ENCODE results near the gene PPP1R17. TPM values are rescaled to one million over a fixed set of nuclear protein-coding genes. Genes with fewer than 3 reads are reported as not detected.

Gene PPP1R17
- total RNA-seq (not detected), polyA plus RNA-seq (not detected)

DNA sequence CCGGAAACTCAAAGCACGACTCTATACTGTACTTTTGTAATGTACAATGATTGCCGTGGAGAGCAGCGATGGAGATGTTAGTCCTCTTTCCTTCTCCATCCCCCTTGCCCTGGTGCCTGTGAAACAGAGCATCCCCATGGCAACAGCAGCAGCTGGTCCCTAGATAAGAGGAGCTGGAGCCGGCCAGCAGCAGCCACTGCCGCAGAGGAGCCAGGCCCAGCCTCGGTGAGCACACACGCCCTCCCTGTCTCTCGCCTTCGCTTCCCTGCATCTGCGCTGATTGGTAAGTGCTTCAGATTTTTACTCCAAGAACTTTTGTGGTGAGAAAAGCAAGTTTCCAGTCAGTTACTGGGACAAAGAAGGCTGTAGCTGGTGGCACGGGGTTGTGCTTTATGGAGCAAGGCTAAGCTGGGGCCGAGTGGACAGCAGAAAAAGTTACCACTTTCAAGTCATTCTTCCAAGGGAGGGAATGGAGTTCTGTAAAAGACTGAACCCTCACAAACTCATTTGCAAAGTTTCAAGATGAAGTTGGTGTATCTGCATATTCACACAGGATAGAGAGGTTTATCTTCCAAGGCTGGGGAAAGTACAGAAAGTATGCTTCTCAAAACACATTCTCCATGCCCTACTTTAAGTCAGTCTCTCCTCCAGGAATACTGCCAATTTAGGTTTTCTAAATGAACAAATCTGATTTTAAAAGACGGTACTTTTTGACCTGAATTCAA is at the start of gene PPP1R17:
PPP1R17 (plus strand) TSS at position 192 of the 725 bp plus-strand sequence. CDS start 5,227 bp downstream, outside the sequence.
- Mint-ChIP-seq H3K4me3 (no peak within 1 kb of the TSS), H3K27me3 (no peaks in the 10 kb centered on the region), H3K36me3 (no peaks in the 10 kb centered on the region), H3K27ac (no peak within 1 kb of the TSS), H3K4me1 (no peaks in the 10 kb centered on the region), H3K9me3 (peaks cover 0 to 10% (median 4%) of the 10 kb centered on the region in 5 donors)
- Histone ChIP-seq H3K36me3 (ENCODE audit: insufficient read depth, low read length) (no peaks in the 10 kb centered on the region), H3K27me3 (ENCODE audit: insufficient read depth, low read length, poor library complexity, severe bottlenecking) (no peaks in the 10 kb centered on the region), H3K27ac (ENCODE audit: low read depth, low read length) (no peak within 1 kb of the TSS), H3K4me1 (ENCODE audit: insufficient read depth, low read length) (no peaks in the 10 kb centered on the region), H3K9me3 (ENCODE audit: low read length) (no peaks in the 10 kb centered on the region), H3K4me3 (ENCODE audit: low read length) (no peak within 1 kb of the TSS)
- CTCF ChIA-PET = no interaction called here
- POLR2A ChIA-PET = no interaction called here
- DNase-seq = no peak

DNA sequence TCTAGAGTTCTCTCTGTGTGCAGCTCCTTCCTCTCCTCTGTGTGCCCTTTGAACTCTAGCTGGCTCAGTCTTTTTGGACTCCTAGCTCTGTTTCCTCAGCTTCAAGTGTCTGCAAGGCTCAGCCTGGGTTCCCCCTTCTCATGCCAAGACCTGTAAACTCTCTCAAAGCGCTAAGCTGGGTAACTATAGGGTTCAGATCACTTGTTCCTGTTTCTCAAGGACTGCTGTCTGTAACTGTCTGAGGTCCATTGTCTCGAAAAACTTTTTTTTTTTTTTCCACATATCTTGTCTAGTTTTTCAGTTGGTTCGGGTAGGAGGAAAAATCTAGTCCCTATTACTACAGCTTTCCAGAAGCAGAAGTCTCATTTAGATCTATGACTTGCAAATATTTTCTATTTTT is 46.6 kb upstream of the PPP1R17 start:
- ChIA-PET CTCF (no interaction called here), POLR2A (no interaction called here)
- Mint-ChIP-seq H3K9me3 (peaks cover 0 to 16% (median 5%) of the 10 kb centered on the region in 5 donors), H3K36me3 (no peaks in the 10 kb centered on the region), H3K4me3 (no peak overlapping the region), H3K4me1 (no peaks in the 10 kb centered on the region), H3K27me3 (no peaks in the 10 kb centered on the region), H3K27ac (no peak overlapping the region)
- Histone ChIP-seq H3K27ac (ENCODE audit: low read depth, low read length) (no peak overlapping the region), H3K4me1 (ENCODE audit: insufficient read depth, low read length) (no peaks in the 10 kb centered on the region), H3K36me3 (ENCODE audit: insufficient read depth, low read length) (no peaks in the 10 kb centered on the region), H3K9me3 (ENCODE audit: low read length) (no peaks in the 10 kb centered on the region), H3K27me3 (ENCODE audit: insufficient read depth, low read length, poor library complexity, severe bottlenecking) (no peaks in the 10 kb centered on the region), H3K4me3 (ENCODE audit: low read length) (no peak overlapping the region)
- DNase-seq = no peak

DNA sequence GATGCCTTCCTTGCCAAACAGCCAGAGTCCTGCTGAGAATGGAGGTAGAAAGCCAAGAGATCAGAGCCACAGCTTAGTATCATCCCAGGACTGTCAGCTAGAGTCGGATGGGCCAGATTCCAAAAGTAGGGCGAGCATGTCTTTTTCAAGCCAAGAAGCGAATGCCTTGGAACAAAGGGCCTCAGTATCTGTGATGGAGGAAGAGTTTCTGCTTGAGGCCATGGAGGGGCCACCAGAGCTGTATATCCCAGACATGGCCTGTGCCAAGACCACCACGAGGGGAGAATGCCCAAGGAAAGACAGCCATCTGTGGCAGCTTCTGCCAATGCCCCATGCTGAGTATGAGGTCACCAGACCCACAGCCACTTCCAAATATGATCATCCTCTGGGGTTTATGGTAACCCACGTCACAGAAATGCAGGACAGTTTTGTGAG is 44.3 kb upstream of the PPP1R17 start:
- no peaks in the 10 kb centered on the region for H3K27me3 ChIP-seq (ENCODE audit: insufficient read depth, low read length, poor library complexity, severe bottlenecking)
- H3K4me3 Mint-ChIP-seq = no peak overlapping the region
- no peak overlapping the region for H3K27ac ChIP-seq (ENCODE audit: low read depth, low read length)
- peaks cover 0 to 16% (median 5%) of the 10 kb centered on the region in 5 donors for H3K9me3 Mint-ChIP-seq
- ChIA-PET CTCF (no interaction called here), POLR2A (no interaction called here)
- H3K4me1 ChIP-seq (ENCODE audit: insufficient read depth, low read length) = no peaks in the 10 kb centered on the region
- H3K27me3 Mint-ChIP-seq = no peaks in the 10 kb centered on the region
- no peaks in the 10 kb centered on the region for H3K4me1 Mint-ChIP-seq
- H3K27ac Mint-ChIP-seq = no peak overlapping the region
- H3K4me3 ChIP-seq (ENCODE audit: low read length) = no peak overlapping the region
- DNase-seq = no peak
- H3K9me3 ChIP-seq (ENCODE audit: low read length) = no peaks in the 10 kb centered on the region
- H3K36me3 Mint-ChIP-seq = no peaks in the 10 kb centered on the region
- H3K36me3 ChIP-seq (ENCODE audit: insufficient read depth, low read length) = no peaks in the 10 kb centered on the region

DNA sequence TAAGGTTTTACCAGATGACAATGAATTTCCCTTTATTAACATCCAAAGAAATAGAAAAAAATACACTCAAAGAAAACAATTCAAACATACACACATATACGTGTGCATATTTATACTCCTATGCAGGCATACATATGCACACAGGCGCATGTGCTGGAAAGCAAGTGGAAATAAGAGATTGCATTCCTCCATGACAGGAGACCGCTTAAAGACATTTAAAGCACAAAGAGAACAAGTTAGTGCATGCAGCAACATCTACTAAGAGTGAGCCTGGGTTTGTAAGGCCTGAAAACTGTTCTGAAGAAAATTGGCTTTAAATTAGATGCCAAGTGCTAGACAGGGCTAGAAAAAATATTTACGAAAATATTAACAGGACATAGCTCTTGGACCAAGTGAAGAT is 40.1 kb upstream of the PPP1R17 start:
- H3K27me3 Mint-ChIP-seq = peaks cover 0 to 3% of the 10 kb centered on the region in 2 donors
- POLR2A ChIA-PET = no interaction called here
- no peak overlapping the region for H3K27ac Mint-ChIP-seq
- Histone ChIP-seq H3K27ac (ENCODE audit: low read depth, low read length) (no peak overlapping the region), H3K27me3 (ENCODE audit: insufficient read depth, low read length, poor library complexity, severe bottlenecking) (no peaks in the 10 kb centered on the region), H3K4me3 (ENCODE audit: low read length) (no peak overlapping the region), H3K9me3 (ENCODE audit: low read length) (no peaks in the 10 kb centered on the region), H3K4me1 (ENCODE audit: insufficient read depth, low read length) (no peaks in the 10 kb centered on the region), H3K36me3 (ENCODE audit: insufficient read depth, low read length) (no peaks in the 10 kb centered on the region)
- H3K36me3 Mint-ChIP-seq = no peaks in the 10 kb centered on the region
- no peaks in the 10 kb centered on the region for H3K4me1 Mint-ChIP-seq
- no peak overlapping the region for H3K4me3 Mint-ChIP-seq
- no peak for DNase-seq
- CTCF ChIA-PET = no interaction called here
- peaks cover 0 to 10% (median 0%) of the 10 kb centered on the region in 5 donors for H3K9me3 Mint-ChIP-seq

DNA sequence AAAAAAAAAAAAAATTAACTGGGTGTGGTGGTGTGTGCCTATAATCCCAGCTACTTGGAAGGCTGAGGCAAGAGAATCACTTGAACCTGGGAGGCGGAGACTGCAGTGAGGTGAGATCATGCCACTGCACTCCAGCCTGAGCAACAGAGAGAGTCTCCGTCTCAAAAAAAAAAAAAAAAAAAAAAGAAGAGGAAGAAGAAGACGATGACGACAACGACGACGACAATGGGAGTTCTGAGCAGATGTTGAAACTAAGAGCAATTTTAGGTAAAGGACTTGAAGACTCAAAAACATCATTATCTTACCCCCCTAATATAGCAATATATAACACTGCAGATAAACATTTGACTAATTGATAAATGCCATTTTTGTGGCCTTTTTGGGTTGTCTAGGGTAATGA is 39.5 kb upstream of the PPP1R17 start:
- Mint-ChIP-seq H3K4me1 (no peaks in the 10 kb centered on the region), H3K27ac (no peak overlapping the region), H3K9me3 (peaks cover 0 to 6% (median 0%) of the 10 kb centered on the region in 5 donors), H3K36me3 (no peaks in the 10 kb centered on the region), H3K4me3 (no peak overlapping the region), H3K27me3 (peaks cover 0 to 3% of the 10 kb centered on the region in 2 donors)
- H3K27me3 ChIP-seq (ENCODE audit: insufficient read depth, low read length, poor library complexity, severe bottlenecking) = no peaks in the 10 kb centered on the region
- ChIA-PET CTCF (no interaction called here), POLR2A (no interaction called here)
- H3K9me3 ChIP-seq (ENCODE audit: low read length) = no peaks in the 10 kb centered on the region
- DNase-seq = no peak
- H3K4me3 ChIP-seq (ENCODE audit: low read length) = no peak overlapping the region
- no peaks in the 10 kb centered on the region for H3K4me1 ChIP-seq (ENCODE audit: insufficient read depth, low read length)
- no peak overlapping the region for H3K27ac ChIP-seq (ENCODE audit: low read depth, low read length)
- no peaks in the 10 kb centered on the region for H3K36me3 ChIP-seq (ENCODE audit: insufficient read depth, low read length)

DNA sequence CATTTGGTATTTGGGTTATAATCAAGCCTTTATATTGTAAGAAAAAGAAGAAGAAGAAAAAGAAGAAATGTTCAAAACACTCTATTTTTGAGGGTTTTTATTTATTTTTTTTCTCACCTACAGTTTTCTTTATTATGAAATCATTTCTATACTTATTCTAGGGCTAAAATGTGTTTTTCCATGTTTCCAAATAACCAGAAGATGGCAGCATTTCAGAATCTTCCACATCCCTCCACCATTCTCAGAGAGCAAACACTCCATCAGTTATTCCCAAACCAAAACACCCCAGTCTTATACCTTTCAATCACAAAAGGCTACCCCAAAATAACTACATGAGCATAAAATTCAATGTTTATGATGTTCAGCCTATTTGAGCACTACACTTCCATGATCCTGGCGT is 38.7 kb upstream of the PPP1R17 start:
- no peak overlapping the region for H3K4me3 Mint-ChIP-seq
- POLR2A ChIA-PET = no interaction called here
- DNase-seq = no peak

DNA sequence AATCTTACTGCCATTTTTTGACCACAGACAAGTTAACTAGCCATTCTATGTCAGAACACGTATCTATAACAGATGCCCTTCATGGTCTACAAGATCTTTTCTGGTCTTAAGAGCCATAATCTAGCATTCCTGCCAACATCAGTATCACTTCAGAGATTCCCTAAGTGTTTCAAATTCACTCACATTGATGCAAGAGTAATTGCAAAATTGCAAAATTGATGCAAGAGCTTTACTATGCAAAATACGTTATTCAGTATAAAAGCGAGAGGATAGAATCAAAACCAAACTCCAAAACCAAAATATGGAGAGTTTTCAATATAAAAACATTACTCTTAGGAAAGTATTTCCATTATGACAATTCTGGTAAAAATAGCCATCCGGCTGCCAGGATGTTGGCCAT is 38.1 kb upstream of the PPP1R17 start:
- ChIA-PET POLR2A (no interaction called here), CTCF (no interaction called here)
- H3K4me3 Mint-ChIP-seq = no peak overlapping the region
- H3K9me3 ChIP-seq (ENCODE audit: low read length) = no peaks in the 10 kb centered on the region
- peaks cover 0 to 3% (median 2%) of the 10 kb centered on the region in 5 donors for H3K9me3 Mint-ChIP-seq
- H3K27ac Mint-ChIP-seq = no peak overlapping the region
- no peaks in the 10 kb centered on the region for H3K4me1 ChIP-seq (ENCODE audit: insufficient read depth, low read length)
- H3K4me1 Mint-ChIP-seq = no peaks in the 10 kb centered on the region
- peaks cover 0 to 3% of the 10 kb centered on the region in 2 donors for H3K27me3 Mint-ChIP-seq
- H3K36me3 ChIP-seq (ENCODE audit: insufficient read depth, low read length) = no peaks in the 10 kb centered on the region
- no peaks in the 10 kb centered on the region for H3K27me3 ChIP-seq (ENCODE audit: insufficient read depth, low read length, poor library complexity, severe bottlenecking)
- no peaks in the 10 kb centered on the region for H3K36me3 Mint-ChIP-seq
- H3K27ac ChIP-seq (ENCODE audit: low read depth, low read length) = no peak overlapping the region
- no peak overlapping the region for H3K4me3 ChIP-seq (ENCODE audit: low read length)
- no peak for DNase-seq

More for the DNA sequence above, 38.7 kb upstream of the PPP1R17 start:
- H3K36me3 ChIP-seq (ENCODE audit: insufficient read depth, low read length) = no peaks in the 10 kb centered on the region
- no peaks in the 10 kb centered on the region for H3K9me3 ChIP-seq (ENCODE audit: low read length)
- no peaks in the 10 kb centered on the region for H3K4me1 ChIP-seq (ENCODE audit: insufficient read depth, low read length)
- Mint-ChIP-seq H3K4me1 (no peaks in the 10 kb centered on the region), H3K9me3 (peaks cover 0 to 5% (median 2%) of the 10 kb centered on the region in 5 donors), H3K27ac (no peak overlapping the region), H3K36me3 (no peaks in the 10 kb centered on the region), H3K27me3 (peaks cover 0 to 3% of the 10 kb centered on the region in 2 donors)
- no peak overlapping the region for H3K4me3 ChIP-seq (ENCODE audit: low read length)
- no peak overlapping the region for H3K27ac ChIP-seq (ENCODE audit: low read depth, low read length)
- no peaks in the 10 kb centered on the region for H3K27me3 ChIP-seq (ENCODE audit: insufficient read depth, low read length, poor library complexity, severe bottlenecking)
- CTCF ChIA-PET = no interaction called here

DNA sequence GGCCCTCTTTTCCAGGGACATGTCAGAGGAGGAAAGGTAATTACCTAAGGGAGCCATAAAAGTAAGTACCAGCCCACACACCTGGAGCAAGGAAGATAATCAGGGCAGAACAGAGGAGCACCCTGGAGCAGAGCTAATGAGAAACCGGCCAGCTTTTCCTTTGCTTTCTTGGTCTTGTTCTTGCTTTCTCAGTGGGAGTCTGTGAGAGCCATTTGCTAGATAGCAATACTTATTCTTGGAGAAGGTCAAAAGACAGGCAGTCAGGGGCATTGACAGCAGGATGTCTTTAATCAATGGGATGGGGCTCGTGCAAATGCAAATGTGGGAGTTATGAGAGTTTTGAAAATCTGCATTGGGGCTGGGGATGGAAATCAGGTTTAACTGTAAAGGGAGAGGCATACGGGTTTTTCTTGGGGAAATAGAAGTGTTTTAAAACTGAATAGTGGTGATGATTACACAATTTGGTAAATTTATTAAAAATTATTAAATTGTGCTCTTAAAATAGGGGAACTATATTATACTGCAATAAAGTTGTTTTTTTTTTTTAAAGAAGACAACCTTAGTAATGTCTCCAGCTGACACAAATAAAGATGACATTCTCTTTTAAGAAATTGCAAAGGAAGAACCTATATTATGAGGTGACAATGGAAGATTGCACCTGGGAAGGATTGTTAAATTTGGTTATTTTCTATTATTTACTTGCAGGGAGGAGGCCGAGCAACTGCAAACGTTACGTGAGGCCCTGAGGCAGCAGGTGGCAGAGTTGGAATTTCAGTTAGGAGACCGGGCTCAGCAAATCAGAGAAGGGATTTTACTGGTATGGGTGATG is 35.6 kb upstream of the PPP1R17 start:
- H3K27ac ChIP-seq (ENCODE audit: low read depth, low read length) = no peak overlapping the region
- no peaks in the 10 kb centered on the region for H3K36me3 ChIP-seq (ENCODE audit: insufficient read depth, low read length)
- peaks cover 0 to 3% of the 10 kb centered on the region in 2 donors for H3K27me3 Mint-ChIP-seq
- ChIA-PET POLR2A (no interaction called here), CTCF (no interaction called here)
- DNase-seq = no peak
- H3K9me3 ChIP-seq (ENCODE audit: low read length) = no peaks in the 10 kb centered on the region
- H3K4me3 Mint-ChIP-seq = no peak overlapping the region
- H3K4me1 ChIP-seq (ENCODE audit: insufficient read depth, low read length) = no peaks in the 10 kb centered on the region
- H3K36me3 Mint-ChIP-seq = no peaks in the 10 kb centered on the region
- H3K27me3 ChIP-seq (ENCODE audit: insufficient read depth, low read length, poor library complexity, severe bottlenecking) = no peaks in the 10 kb centered on the region
- H3K4me1 Mint-ChIP-seq = no peaks in the 10 kb centered on the region
- no peak overlapping the region for H3K27ac Mint-ChIP-seq
- H3K4me3 ChIP-seq (ENCODE audit: low read length) = no peak overlapping the region
- H3K9me3 Mint-ChIP-seq = peaks cover 0 to 10% (median 6%) of the 10 kb centered on the region in 5 donors
